ENCODE measurements around the gene SPACA6. TPM values are rescaled to one million over a fixed set of nuclear protein-coding genes. Genes with fewer than 3 reads are reported as not detected.

SPACA6 gene
- total RNA-seq, 1 donor from 2014 or later: 1.1 TPM

DNA sequence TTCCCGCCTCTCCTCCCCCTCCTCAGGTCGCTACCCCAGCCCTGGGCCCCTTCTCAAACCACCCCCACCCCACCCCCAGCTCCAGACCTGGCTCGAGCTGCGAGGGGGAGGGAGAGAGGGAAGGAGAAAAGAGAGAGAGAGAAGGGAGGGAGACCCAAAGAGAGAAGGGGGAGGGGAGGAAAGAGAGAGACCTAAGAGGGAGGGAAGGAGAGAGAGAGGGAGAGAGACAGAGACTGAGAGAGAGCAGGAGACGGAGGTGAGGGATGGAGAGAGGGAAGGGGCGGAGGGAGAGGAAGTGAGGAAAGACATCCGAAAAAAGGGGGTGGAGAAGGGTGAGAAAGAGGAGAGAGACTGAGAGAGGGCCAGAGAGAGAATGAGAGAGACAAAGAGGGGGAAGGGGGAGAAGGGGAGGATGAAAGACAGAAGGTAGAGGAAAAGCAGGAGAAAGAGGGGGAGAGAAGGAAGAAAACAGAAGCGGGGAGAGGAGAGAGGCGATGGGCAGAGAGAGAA lies 2.0 kb upstream of the SPACA6 start:
- FAIRE-seq: no peak

DNA sequence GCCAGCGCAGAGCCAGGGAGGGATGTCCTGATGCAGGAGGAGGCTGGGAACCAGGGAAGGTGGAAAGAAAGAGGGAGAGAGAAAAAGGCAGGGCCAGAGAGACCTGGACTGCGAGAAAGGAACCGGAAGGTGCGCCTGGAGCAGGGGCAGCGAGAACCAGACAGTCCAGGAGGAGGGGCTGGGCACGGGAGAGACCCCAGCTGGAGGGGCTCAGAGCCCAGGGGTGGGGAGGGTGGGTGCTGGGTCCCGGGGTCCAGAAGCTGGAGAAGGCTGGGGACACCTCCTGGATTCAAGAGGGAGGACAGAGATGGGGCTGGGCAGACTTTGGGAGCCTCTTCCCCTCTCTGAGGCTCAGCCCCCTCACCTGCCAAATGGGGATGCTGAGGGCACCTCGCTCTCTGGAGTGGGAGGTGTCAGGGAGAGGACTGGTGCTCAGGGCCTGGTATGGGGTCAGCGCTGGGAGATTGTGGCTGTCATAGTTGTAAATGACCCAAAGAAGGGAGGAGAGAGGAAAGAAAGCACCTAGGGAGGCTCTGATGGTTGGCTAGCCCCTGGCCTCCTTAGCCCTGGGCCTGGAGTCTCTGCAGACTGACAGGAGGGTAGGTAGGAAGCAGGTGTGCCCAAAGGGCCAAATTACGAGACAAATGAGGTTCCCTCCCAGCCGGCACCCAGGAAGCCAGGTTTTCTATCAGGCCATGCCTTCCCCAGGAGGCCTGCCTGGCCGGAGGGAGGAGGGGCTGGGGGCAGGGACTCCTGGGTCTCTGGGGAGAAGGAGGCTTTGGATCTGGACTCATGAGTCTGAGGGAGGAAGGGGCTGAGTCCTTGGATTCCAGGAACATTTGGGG lies 1.3 kb upstream of the SPACA6 start:
- H3K36me3 ChIP-seq (ENCODE audit: control insufficient read depth, insufficient read depth, low read length): peaks cover 13% of the 10 kb centered on the region
- H3K4me3 ChIP-seq (ENCODE audit: low read depth, low read length): peak overlapping the region; percentile 74
- FAIRE-seq (no peak), DNase-seq (ENCODE audit: low read depth) (no peak)
- TF ChIP-seq, protein P1, sequence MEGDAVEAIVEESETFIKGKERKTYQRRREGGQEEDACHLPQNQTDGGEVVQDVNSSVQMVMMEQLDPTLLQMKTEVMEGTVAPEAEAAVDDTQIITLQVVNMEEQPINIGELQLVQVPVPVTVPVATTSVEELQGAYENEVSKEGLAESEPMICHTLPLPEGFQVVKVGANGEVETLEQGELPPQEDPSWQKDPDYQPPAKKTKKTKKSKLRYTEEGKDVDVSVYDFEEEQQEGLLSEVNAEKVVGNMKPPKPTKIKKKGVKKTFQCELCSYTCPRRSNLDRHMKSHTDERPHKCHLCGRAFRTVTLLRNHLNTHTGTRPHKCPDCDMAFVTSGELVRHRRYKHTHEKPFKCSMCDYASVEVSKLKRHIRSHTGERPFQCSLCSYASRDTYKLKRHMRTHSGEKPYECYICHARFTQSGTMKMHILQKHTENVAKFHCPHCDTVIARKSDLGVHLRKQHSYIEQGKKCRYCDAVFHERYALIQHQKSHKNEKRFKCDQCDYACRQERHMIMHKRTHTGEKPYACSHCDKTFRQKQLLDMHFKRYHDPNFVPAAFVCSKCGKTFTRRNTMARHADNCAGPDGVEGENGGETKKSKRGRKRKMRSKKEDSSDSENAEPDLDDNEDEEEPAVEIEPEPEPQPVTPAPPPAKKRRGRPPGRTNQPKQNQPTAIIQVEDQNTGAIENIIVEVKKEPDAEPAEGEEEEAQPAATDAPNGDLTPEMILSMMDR (IDR thresholded peaks at IDR 0.05; ENCODE audit: insufficient read depth, low read length, severe bottlenecking): no peak
- H3K27me3 ChIP-seq (ENCODE audit: control insufficient read depth, insufficient read depth, low read length): no peaks in the 10 kb centered on the region

More for the DNA sequence above, 2.0 kb upstream of the SPACA6 start:
- TF ChIP-seq, protein P1 (IDR thresholded peaks at IDR 0.05; ENCODE audit: insufficient read depth, low read length, severe bottlenecking): no peak
- H3K36me3 ChIP-seq (ENCODE audit: control insufficient read depth, insufficient read depth, low read length): peaks cover 13% of the 10 kb centered on the region
- DNase-seq (ENCODE audit: low read depth): no peak
- no peaks in the 10 kb centered on the region for H3K27me3 ChIP-seq (ENCODE audit: control insufficient read depth, insufficient read depth, low read length)
- peak overlapping the region; percentile 74 for H3K4me3 ChIP-seq (ENCODE audit: low read depth, low read length)

DNA sequence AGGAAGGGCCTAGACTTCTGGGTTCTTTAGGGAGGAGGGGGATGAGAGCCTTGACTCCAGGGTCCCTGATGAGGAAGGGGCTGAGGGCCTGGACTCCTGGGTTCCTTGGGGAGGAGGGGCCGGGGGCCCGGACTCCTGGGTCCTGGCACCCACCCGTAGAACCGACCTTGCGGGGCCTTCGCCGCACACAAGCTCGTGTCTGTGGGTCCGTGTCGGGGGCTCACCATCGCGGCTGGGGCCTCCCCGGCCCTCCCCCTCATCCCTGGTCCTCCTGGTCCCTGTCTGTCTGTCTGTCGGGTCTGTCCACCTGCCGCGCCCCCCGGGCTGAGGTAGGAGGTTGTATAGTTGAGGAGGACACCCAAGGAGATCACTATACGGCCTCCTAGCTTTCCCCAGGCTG lies 662 bp upstream of the SPACA6 start:
- FAIRE-seq (no peak), DNase-seq (ENCODE audit: low read depth) (no peak)
- TF ChIP-seq, protein P1 (IDR thresholded peaks at IDR 0.05; ENCODE audit: insufficient read depth, low read length, severe bottlenecking): no peak
- Histone ChIP-seq H3K36me3 (ENCODE audit: control insufficient read depth, insufficient read depth, low read length) (peaks cover 13% of the 10 kb centered on the region), H3K4me3 (ENCODE audit: low read depth, low read length) (no peak overlapping the region), H3K27me3 (ENCODE audit: control insufficient read depth, insufficient read depth, low read length) (no peaks in the 10 kb centered on the region)

DNA sequence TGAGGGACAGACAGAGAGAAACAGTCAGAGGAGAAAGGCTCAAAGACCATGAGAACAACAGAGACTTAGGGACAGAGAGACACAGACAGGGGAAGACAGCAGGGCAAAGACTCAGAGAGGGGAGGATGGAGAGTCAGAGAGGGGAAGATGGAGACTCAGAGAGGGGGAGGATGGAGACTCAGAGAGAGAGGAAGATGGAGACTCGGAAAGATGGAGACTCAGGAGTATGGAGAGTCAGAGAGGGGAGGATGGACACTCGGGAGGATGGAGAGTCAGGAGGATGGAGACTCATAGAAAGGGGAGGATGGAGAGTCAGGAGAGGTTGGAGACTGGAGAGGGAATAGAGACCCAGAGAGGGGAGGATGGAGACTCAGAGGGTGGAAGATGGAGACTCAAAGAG lies 689 bp downstream of the SPACA6 start:
- no peak overlapping the region for H3K4me3 ChIP-seq (ENCODE audit: low read depth, low read length)
- TF ChIP-seq, protein P1 (IDR thresholded peaks at IDR 0.05; ENCODE audit: insufficient read depth, low read length, severe bottlenecking): no peak
- H3K36me3 ChIP-seq (ENCODE audit: control insufficient read depth, insufficient read depth, low read length): peaks cover 13% of the 10 kb centered on the region
- DNase-seq (ENCODE audit: low read depth) (no peak), FAIRE-seq (no peak)
- H3K27me3 ChIP-seq (ENCODE audit: control insufficient read depth, insufficient read depth, low read length): no peaks in the 10 kb centered on the region

DNA sequence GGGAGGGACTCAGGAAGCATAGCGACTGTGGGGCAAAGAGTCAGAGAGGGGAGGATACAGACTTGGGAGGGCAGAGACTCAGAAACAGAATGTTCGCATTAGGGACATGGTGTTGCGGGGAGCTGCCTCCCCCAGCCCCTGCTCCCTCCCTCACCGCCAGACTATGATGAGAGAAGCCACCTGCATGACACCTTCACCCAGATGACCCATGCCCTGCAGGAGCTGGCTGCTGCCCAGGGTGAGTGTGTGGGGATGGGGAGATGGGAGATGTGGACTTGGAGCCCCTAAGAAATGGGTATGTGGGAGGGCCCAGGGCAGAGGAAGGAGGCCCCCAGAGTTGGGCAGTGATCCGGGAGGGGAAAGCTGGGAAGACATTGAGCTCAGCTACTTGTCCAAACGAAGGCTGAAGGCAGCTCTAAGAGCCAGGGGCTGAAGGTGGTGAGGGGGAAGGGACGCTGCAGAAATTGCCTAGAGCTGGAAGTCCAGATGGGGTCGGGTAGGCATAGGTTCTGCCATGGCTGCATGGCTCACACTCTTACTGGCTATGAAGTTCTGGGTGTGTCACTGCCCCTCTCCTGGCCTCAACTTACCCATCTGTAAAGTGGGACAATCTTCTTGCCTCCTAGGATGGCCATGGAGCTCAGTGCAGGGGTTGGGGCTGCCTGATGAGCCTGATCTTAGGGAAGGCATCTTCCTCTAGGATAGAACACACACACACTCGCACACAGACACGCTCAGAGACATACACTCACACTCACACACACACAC lies 1.4 kb downstream of the SPACA6 start:
- TF ChIP-seq, protein P1 (IDR thresholded peaks at IDR 0.05; ENCODE audit: insufficient read depth, low read length, severe bottlenecking): no peak
- DNase-seq (ENCODE audit: low read depth): no peak

More for the DNA sequence above, 1.4 kb downstream of the SPACA6 start:
- H3K27me3 ChIP-seq (ENCODE audit: control insufficient read depth, insufficient read depth, low read length): no peaks in the 10 kb centered on the region
- H3K4me3 ChIP-seq (ENCODE audit: low read depth, low read length): no peak overlapping the region
- no peak for FAIRE-seq
- H3K36me3 ChIP-seq (ENCODE audit: control insufficient read depth, insufficient read depth, low read length): peaks cover 13% of the 10 kb centered on the region
